A549 (cell line): Measurements from ENCODE around the gene EAPP.

Source experiments
- CTCF ChIP-seq: fragments of >200 bp; sonication (Bioruptor Twin); formaldehyde crosslinking; IDR thresholded peaks from 3 replicates; pipeline ENCODE4 v1.5.1; 2016
- EP300 ChIP-seq, 2 experiments: fragments of >200 bp; sonication (Bioruptor Twin); formaldehyde crosslinking; IDR thresholded peaks; 2 replicates in 1 of 2; 3 replicates in 1 of 2; pipeline ENCODE4 v1.6.1; 2016 to 2017
- NFE2L2 ChIP-seq: fragments of 150-350 bp; conservative IDR thresholded peaks from 2 replicates; pipeline ENCODE4 v1.6.1; 2014; ENCODE audit warnings: low read length
- REST ChIP-seq: fragments of 200-600 bp; sonication (generic); IDR thresholded peaks from 2 replicates; pipeline ENCODE4 v1.6.1; 2016; ENCODE audit warnings: antibody characterized with exemption, mild to moderate bottlenecking, moderate library complexity
- USF2 ChIP-seq: fragments of 450-650 bp; IDR thresholded peaks from 2 replicates; pipeline ENCODE4 v1.6.1; 2014; ENCODE audit warnings: antibody characterized with exemption

GRCh38 chr14:34537677-34538009, 1.9 kb downstream of the EAPP start:
- TF ChIP-seq NFE2L2, result no peak
- TF ChIP-seq EP300 (IDR thresholded peaks at IDR 0.05), result no peak
- TF ChIP-seq USF2, result no peak
- TF ChIP-seq CTCF, result no peak
- TF ChIP-seq REST, result no peak
